GM18526 (cell line): ENCODE results near the gene PPM1N.

ENCODE experiments used
- POLR2A ChIP-seq: IDR thresholded peaks from 3 replicates; pipeline ENCODE4 v1.6.1; 2011; ENCODE audit not compliant: insufficient read length; ENCODE audit errors: extremely low read depth

PPM1N gene

DNA sequence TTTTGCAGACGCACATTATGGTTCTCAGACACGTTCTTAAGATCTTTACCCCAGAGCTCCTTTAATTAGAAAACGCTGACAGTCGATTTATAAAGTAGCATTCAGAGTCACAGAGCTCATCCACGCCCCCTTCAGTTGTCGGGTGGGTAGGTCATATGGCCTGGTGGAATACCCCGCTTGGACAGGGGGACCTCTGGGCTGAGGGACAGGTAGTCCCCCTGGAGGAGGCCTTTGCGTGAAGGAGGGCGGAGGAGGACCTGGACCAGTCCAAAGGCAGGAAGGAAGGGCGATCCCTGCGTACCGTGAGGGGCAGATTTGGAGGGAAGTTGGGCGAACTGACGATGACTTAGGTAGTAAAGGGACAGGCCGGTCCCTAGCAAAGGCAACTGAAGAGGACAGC lies 29.5 kb downstream of the PPM1N start:
- TF ChIP-seq POLR2A: no peak

DNA sequence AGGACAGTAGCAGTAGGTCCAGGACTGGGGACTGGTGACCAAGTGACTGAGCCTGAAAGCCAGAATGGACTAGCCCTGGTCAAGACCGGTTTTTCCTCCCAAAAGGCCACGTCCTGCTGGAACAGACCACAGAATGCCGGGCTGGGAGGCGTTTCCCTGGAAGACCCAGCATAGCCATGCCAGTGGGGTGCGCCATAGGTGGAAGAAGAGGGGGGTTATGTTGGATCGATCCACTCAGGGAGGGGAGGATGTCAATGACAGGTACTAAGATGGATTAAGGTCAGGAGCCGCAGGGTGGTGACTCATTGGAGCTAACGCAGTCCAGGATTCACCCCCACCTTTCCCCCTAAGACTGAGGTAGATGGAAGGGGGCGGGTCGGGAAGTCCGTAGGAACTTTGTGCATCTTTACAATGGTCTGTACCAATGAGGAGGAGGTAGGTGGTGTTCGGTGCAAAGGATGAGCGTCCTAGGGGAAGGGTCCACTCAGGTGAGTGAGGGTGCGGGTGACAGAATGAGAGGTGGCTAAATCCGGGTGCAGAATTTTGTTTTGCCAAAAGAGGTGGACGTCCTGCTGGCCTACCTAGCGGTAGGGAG lies 30.0 kb downstream of the PPM1N start:
- no peak for TF ChIP-seq POLR2A

DNA sequence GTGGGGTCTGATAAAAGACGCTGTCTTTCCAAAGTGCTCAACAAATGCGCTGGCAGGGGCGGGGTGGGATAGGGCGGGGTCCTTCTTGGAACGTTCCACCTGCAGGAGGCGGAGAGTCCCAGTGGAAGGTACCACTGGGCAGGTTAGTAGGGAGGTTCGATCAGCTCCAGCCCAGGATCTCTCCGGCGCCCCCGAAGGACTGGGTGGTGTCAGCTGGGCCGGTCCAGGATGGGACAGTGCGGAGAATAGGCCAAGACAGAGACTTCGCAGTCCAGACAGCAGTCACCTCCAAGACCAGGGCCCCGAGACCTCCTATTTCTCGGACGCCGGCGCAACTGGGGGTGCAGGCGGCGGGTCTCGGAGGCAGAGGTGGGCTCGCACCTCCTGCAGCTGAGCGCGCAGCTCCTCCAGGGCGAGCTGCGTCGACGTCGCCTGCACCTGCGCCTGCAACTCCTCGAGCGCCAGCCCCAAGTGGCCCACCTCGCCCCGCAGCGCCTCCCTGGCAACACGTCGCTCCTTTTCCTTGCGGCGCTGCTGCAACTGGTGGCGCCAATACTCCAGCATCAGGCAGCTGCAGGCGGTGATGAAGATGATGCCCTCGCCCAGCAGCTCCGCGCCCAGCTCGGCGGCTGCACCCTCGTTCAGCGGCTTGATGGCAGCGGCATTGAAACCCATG lies 30.6 kb downstream of the PPM1N start:
- no peak for TF ChIP-seq POLR2A

DNA sequence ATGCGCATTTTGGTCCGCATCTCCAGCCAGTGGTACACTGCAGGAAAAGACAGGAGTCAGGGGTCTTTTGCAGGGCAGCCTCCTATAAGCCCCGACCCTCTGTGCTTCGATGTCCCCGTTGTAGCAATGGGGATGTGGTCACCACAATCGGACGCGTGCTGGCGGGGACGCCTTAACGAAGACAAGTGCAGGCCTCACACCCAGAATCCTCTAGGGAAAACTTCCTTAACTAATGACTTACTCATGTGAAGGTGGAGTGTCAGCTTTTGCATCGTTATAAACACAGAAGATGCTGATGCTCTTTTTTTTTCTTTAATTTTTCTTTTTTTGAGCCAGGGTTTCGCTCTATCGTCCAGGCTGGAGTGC lies 31.2 kb downstream of the PPM1N start:
- no peak for TF ChIP-seq POLR2A

DNA sequence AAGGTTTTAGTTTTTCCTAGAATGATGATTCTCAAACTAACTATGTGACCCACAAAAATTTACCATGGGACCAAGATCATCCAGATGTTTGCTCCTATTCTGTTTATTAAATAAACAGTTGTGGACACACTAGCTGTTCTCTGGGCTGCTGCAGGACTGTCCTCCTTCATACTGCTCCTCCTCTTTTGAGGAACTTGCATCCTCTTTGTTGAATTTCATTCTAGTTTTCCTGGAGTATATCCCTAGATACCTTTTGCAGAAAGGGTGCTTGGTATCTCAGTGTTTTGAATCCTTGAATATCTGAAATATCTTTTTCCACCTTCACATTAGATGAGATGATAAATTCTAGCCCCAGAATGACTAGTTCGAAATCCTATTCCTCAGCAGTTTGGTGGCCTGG lies 33.1 kb downstream of the PPM1N start:
- TF ChIP-seq POLR2A: no peak

DNA sequence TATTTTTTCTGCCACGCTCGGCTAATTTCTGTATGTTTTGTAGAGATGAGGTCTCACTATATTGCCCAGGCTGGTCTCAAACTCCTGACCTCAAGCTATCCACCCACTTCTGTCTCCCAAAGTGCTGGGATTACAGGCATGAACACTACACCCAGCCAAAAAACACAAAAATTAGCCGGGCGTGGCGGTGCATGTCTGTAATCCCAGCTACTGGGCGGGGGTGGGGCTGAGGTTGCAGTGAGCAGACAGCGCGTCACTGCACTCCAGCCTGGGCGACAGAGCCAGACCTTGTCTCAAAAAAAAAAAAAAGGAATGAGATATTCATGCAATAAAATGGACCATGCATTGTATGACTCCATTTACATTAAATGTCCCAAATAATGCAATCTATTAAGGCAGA lies 41.2 kb downstream of the PPM1N start:
- no peak for TF ChIP-seq POLR2A

DNA sequence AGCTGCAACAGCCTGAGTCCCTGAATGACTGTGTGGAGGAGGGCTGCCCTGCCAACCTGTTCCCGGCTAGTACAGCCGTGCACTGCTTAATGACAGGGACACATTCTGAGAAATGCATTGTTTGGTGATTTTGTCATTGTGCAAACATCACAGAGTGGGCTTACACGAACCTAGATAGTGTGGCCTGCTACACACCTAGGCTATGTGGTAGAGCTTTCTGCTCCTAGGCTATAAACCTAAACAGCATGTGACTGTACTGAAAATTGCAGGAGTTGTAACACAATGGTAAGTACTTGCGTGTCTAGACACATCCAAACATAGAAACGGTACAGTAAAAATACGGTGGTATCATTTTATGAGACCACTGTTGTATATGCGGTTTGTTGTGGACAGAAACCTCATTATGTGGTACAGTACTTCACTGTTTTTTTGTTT lies 44.0 kb downstream of the PPM1N start:
- no peak for TF ChIP-seq POLR2A

DNA sequence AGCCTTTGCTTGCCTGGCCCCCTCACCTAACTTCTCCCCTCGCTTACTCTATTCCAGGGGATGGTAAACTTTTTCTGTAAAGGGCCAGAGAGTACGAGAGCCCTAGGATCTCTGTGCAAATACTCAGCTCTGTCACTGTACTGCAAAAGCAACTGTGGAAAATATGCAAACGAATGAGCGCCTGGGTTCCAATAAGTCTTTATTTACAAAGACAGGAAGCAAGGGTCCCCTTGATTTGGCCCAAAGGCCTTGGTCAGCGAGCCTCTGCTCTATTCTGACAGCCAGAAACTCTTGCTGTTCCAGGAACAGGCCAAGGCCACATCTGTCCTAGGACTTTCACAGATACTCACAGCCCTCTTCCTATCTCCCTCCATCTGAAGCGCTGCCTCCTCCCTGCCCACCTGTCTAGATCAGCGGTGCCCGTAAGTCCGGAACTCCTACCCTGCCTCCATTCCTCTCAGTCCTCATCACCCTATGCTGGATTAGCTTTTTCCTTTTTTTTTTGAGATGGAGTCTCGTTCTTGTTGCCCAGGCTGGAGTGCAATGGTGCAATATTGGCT lies 49.0 kb downstream of the PPM1N start:
- no peak for TF ChIP-seq POLR2A

DNA sequence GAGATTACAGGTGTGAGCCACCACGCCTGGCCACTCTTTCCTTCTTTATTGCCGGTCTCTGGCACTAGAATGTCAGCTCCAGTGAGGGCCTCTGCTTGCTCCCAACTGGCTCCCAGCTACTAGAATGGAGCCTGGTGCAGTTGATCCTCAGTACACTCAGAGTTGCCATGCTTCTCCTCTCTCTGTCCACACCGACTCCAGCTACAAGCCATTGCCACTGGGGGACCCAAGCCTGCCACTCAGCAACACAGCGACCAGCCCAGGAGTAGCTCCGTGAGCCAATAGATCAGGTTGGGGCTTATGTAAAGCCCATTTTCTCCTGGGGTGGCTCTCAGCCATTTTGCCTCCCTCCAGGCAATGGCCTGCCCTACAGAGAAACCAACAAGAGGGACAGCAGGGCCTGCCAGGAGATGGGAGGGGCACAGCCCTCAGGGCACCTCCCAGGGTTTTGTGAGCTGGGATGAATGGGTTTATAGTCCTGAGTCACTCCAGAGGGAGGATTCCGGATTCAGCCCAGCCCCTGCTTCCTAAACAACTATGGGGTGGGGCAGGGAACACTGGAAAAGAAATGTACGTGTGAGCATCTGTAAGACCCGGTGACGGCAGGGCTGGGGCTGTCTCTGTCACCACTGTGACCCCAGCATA lies 49.8 kb downstream of the PPM1N start:
- TF ChIP-seq POLR2A: no peak
